Endothelial cell of umbilical vein (primary cell): ENCODE results near the gene SGSM1. TPM values are rescaled to one million over a fixed set of nuclear protein-coding genes. Genes with fewer than 3 reads are reported as not detected.

Experiments used
- BruUV-seq: library from RNA; stranded (reverse); fragments of 400-500 nt; replicated peaks from 2 replicates; lab custom pipeline; 2021; lab: Mats Ljungman, UMichigan
- CTCF ChIA-PET: fragments of 300-600, 350-600 bp; sonication (Branson Sonifier 250); formaldehyde crosslinking; loops from one replicate; lab custom pipeline; 2021; ENCODE audit warnings: antibody characterized with exemption, inconsistent platforms; lab: Charles Lee
- POLR2A ChIA-PET: fragments of 300-600, 350-600 bp; sonication (Branson Sonifier 250); formaldehyde crosslinking; loops from one replicate; lab custom pipeline; 2021; ENCODE audit warnings: antibody characterized with exemption, inconsistent platforms; lab: Charles Lee
- DNase-seq: peaks from one replicate; pipeline ENCODE4 v3.0.0-alpha.2; 2011; ENCODE audit warnings: low read depth, low spot score
- FAIRE-seq: peaks from 2 replicates; lab custom pipeline; 2011; peaks lifted over from hg19 to GRCh38; lab: Jason Lieb, UNC
- H2AFZ ChIP-seq: 2 replicates; pipeline ENCODE4 v1.6.0; 2012; ENCODE audit warnings: low read depth, low read length, control low read depth, inconsistent platforms
- H3K27ac ChIP-seq: 2 replicates; pipeline ENCODE4 v1.5.1; 2011; ENCODE audit warnings: low read depth, mild to moderate bottlenecking, control low read depth, low read length, moderate library complexity; ENCODE audit not compliant: insufficient read depth
- H3K27me3 ChIP-seq, 2 experiments: 2 replicates each; pipeline versions ENCODE4 v1.6.0 to v1.6.1; 2011; ENCODE audit warnings: low read length in 2 of 2, mixed read lengths in 1 of 2; ENCODE audit not compliant: control insufficient read depth in 2 of 2, insufficient read depth in 2 of 2
- H3K36me3 ChIP-seq, 2 experiments: 2 replicates in 1 of 2; 3 replicates in 1 of 2; pipeline ENCODE4 v1.5.1; 2011; ENCODE audit warnings: low read length in 2 of 2, mild to moderate bottlenecking in 1 of 2, moderate library complexity in 1 of 2; ENCODE audit not compliant: control insufficient read depth in 2 of 2, insufficient read depth in 2 of 2; ENCODE audit errors: extremely low read depth in 1 of 2
- H3K4me1 ChIP-seq: 3 replicates; pipeline ENCODE4 v1.5.1; 2011; ENCODE audit warnings: mild to moderate bottlenecking, low read length; ENCODE audit not compliant: control insufficient read depth, insufficient read depth; ENCODE audit errors: extremely low read depth
- H3K4me2 ChIP-seq: 2 replicates; pipeline ENCODE4 v1.6.1; 2011; ENCODE audit warnings: low read length, control low read depth, mixed read lengths; ENCODE audit not compliant: insufficient read depth
- H3K4me3 ChIP-seq, 3 experiments: fragments of 200-600 bp in 1 of 3; sonication (generic), shearing (Covaris generic) in 1 of 3; replicated peaks in 1 of 3; 2 replicates each; pipeline ENCODE4 v1.5.1; 2011 to 2016; ENCODE audit warnings: control low read depth in 3 of 3, low read length in 3 of 3, mild to moderate bottlenecking in 2 of 3, inconsistent platforms in 1 of 3, low read depth in 1 of 3, moderate library complexity in 1 of 3; ENCODE audit not compliant: insufficient read depth in 1 of 3
- H3K79me2 ChIP-seq: 2 replicates; pipeline ENCODE4 v1.6.0; 2012; ENCODE audit warnings: low read length, inconsistent platforms; ENCODE audit not compliant: control insufficient read depth, insufficient read depth
- H3K9ac ChIP-seq: replicated peaks from 2 replicates; pipeline ENCODE3; 2011; ENCODE audit warnings: low read length, control low read depth; ENCODE audit not compliant: insufficient read depth; ENCODE audit errors: extremely low read depth
- H3K9me1 ChIP-seq: replicated peaks from 3 replicates; pipeline ENCODE4 v1.6.0; 2011; ENCODE audit warnings: mild to moderate bottlenecking, low read length; ENCODE audit not compliant: control insufficient read depth, insufficient read depth; ENCODE audit errors: extremely low read depth
- H3K9me3 ChIP-seq: replicated peaks from 2 replicates; pipeline ENCODE4 v1.5.1; 2012; ENCODE audit warnings: low read length, inconsistent platforms; ENCODE audit not compliant: control insufficient read depth, insufficient read depth
- H4K20me1 ChIP-seq: replicated peaks from 2 replicates; pipeline ENCODE3; 2011; ENCODE audit warnings: mild to moderate bottlenecking, low read length; ENCODE audit not compliant: control insufficient read depth, insufficient read depth; ENCODE audit errors: extremely low read depth
- CTCF ChIP-seq, 2 donors: IDR thresholded peaks; 1 replicate in 1 of 2; 2 replicates in 1 of 2; pipeline ENCODE4 v1.5.1; 2011; ENCODE audit warnings: low read length in 2 of 2, mild to moderate bottlenecking in 2 of 2, moderate library complexity in 2 of 2, control low read depth in 1 of 2, inconsistent platforms in 1 of 2, low read depth in 1 of 2; ENCODE audit not compliant: insufficient read depth in 1 of 2; ENCODE audit errors: extremely low read depth in 1 of 2
- EZH2 ChIP-seq: IDR thresholded peaks from 2 replicates; pipeline ENCODE4 v1.6.1; 2012; ENCODE audit warnings: borderline replicate concordance, low read depth, mild to moderate bottlenecking, moderate library complexity, low read length, inconsistent platforms; ENCODE audit not compliant: severe bottlenecking
- FOS ChIP-seq: IDR thresholded peaks from 2 replicates; pipeline ENCODE4 v1.6.1; 2011; ENCODE audit warnings: mild to moderate bottlenecking, low read length, moderate library complexity, borderline replicate concordance; ENCODE audit not compliant: insufficient read depth
- GATA2 ChIP-seq: IDR thresholded peaks from 2 replicates; pipeline ENCODE4 v1.7.0; 2011; ENCODE audit warnings: low read depth, mild to moderate bottlenecking, moderate library complexity, mixed read lengths, low read length; ENCODE audit not compliant: insufficient read length, insufficient read depth
- JUN ChIP-seq: IDR thresholded peaks from 2 replicates; pipeline ENCODE4 v1.6.1; 2011; ENCODE audit warnings: borderline replicate concordance, low read depth; ENCODE audit not compliant: insufficient read length, insufficient read depth
- MAX ChIP-seq: IDR thresholded peaks from 2 replicates; pipeline ENCODE4 v1.6.1; 2011; ENCODE audit not compliant: insufficient read depth, insufficient read length
- MYC ChIP-seq: IDR thresholded peaks from one replicate; pipeline ENCODE4 v1.6.1; 2011; ENCODE audit warnings: mild to moderate bottlenecking, low read depth, low read length
- POLR2A ChIP-seq: IDR thresholded peaks from 2 replicates; pipeline ENCODE4 v1.6.1; 2012; ENCODE audit warnings: low read depth, mild to moderate bottlenecking, control low read depth, low read length
- POLR2AphosphoS5 ChIP-seq: IDR thresholded peaks from 2 replicates; pipeline ENCODE4 v1.6.1; 2012; ENCODE audit warnings: low read depth, mild to moderate bottlenecking, control low read depth, low read length, moderate library complexity; ENCODE audit not compliant: insufficient read depth
- dilution Hi-C: fragments of 300-500 bp; cut with MboI; formaldehyde crosslinking; loops from one replicate; pipeline ENCODE4 v1.15.0; 2019; ENCODE audit warnings: low sequenced_read_pairs; ENCODE audit not compliant: extremely low pct_ligation_motif_present
- intact Hi-C: fragments of 100-400 bp; cut with micrococcal nuclease; formaldehyde crosslinking; loops from one replicate; pipeline ENCODE4 v1.10.0; 2022
- polyA plus RNA-seq, 4 experiments: library from polyadenylated mRNA; depleted of rRNA in 3 of 4; stranded (reverse) in 3 of 4; unstranded in 1 of 4; fragments of >200 nt; gene quantifications; 2 replicates each; pipeline versions ENCODE4 v1.2.1 to v1.2.3, GENCODE V29; 2011 to 2012; ENCODE audit warnings: missing spikeins in 1 of 4
- total RNA-seq: library from RNA; stranded (reverse); gene quantifications from 2 replicates; pipeline ENCODE4 v1.2.3, GENCODE V29; 2021

SGSM1 gene
- total and polyA plus RNA-seq, 2 donors (not counting 3 experiments of a cell fraction or from before 2014, with no cell fraction given) = 0.10 to 1.1 TPM

- Histone ChIP-seq H3K4me3 (no peak overlapping the region), H2AFZ (no peak overlapping the region), H3K27me3 (no peaks in the 10 kb centered on the region), H4K20me1 (no peaks in the 10 kb centered on the region), H3K79me2 (no peaks in the 10 kb centered on the region), H3K9me1 (no peaks in the 10 kb centered on the region), H3K4me2 (no peak overlapping the region), H3K9me3 (no peaks in the 10 kb centered on the region), H3K36me3 (no peaks in the 10 kb centered on the region), H3K4me1 (no peaks in the 10 kb centered on the region), H3K9ac (no peak overlapping the region), H3K27ac (no peak overlapping the region)
- ChIA-PET POLR2A (no interaction called here), CTCF (interaction anchor here (1.6 to 2.4 kb wide), 2 partner anchors 17 to 30 kb away, joined by 4 to 11 read pairs; no protein-coding TSS in a partner anchor)
- TF ChIP-seq GATA2 = no peak
- TF ChIP-seq CTCF (IDR thresholded peaks at IDR 0.05; ENCODE audit: extremely low read depth in 1 of 2, insufficient read depth in 1 of 2, low read depth in 1 of 2, low read length in 2 of 2) = no peak
- TF ChIP-seq MAX = no peak
- no peak for TF ChIP-seq POLR2A
- no peak for TF ChIP-seq JUN
- no peak for TF ChIP-seq EZH2
- intact Hi-C loops = no loop called here
- FAIRE-seq = no peak
- BruUV-seq = no TSS peak
- no peak for DNase-seq
- dilution Hi-C loops = no loop called here
Observed at GRCh38 chr22:24819911-24820461, 14.0 kb downstream of the SGSM1 start.

GRCh38 chr22:24822471-24822870 is 16.5 kb downstream of the SGSM1 start:
- H3K4me2 ChIP-seq = no peak overlapping the region
- intact Hi-C loops = no loop called here
- H3K36me3 ChIP-seq = no peaks in the 10 kb centered on the region
- dilution Hi-C loops = no loop called here
- H2AFZ ChIP-seq = no peak overlapping the region
- no peak for TF ChIP-seq GATA2
- no peak for TF ChIP-seq POLR2A
- TF ChIP-seq POLR2AphosphoS5 = no peak
- TF ChIP-seq CTCF (IDR thresholded peaks at IDR 0.05; ENCODE audit: extremely low read depth in 1 of 2, insufficient read depth in 1 of 2, low read depth in 1 of 2, low read length in 2 of 2) = no peak
- no peak for TF ChIP-seq JUN
- TF ChIP-seq FOS = no peak
- no peak for TF ChIP-seq EZH2
- no peak for TF ChIP-seq MYC
- no peak for TF ChIP-seq MAX
- no peaks in the 10 kb centered on the region for H3K79me2 ChIP-seq
- H3K9ac ChIP-seq = no peak overlapping the region
- no peak for FAIRE-seq
- no TSS peak for BruUV-seq
- ChIA-PET POLR2A (no interaction called here), CTCF (interaction anchor here (2.6 kb wide), 1 partner anchor 19 kb away, joined by 11 read pairs; no protein-coding TSS in a partner anchor)
- DNase-seq = no peak
- H3K4me1 ChIP-seq = no peaks in the 10 kb centered on the region
- no peaks in the 10 kb centered on the region for H4K20me1 ChIP-seq
- H3K27ac ChIP-seq = no peak overlapping the region
- H3K9me1 ChIP-seq = no peaks in the 10 kb centered on the region
- no peaks in the 10 kb centered on the region for H3K9me3 ChIP-seq
- no peaks in the 10 kb centered on the region for H3K27me3 ChIP-seq
- no peak overlapping the region for H3K4me3 ChIP-seq
